ENCODE data around the gene CREG1.

The CREG1 gene

GRCh38 chr1:167522246-167522645 is 31.3 kb downstream of the CREG1 start:
- FAIRE-seq (no peak), DNase-seq (ENCODE audit: insufficient read length, low spot score) (no peak)
- no peak for TF ChIP-seq POLR2A (IDR thresholded peaks at IDR 0.05; ENCODE audit: low read depth, low read length)
- no peak for TF ChIP-seq PAX5 (IDR thresholded peaks at IDR 0.05; ENCODE audit: insufficient read depth, low read length, severe bottlenecking)
- TF ChIP-seq TAF1 (IDR thresholded peaks at IDR 0.05; ENCODE audit: low read depth, low read length): no peak
- no peak for TF ChIP-seq SPI1 (IDR thresholded peaks at IDR 0.05; ENCODE audit: low read depth, low read length)
- no peak for TF ChIP-seq POLR2AphosphoS5 (IDR thresholded peaks at IDR 0.05; ENCODE audit: low read depth, low read length)
- TF ChIP-seq POU2F2 (IDR thresholded peaks at IDR 0.05; ENCODE audit: low read depth, low read length): no peak

- TF ChIP-seq SPI1 (IDR thresholded peaks at IDR 0.05; ENCODE audit: low read depth, low read length): no peak
- TF ChIP-seq TAF1 (IDR thresholded peaks at IDR 0.05; ENCODE audit: low read depth, low read length): no peak
- TF ChIP-seq POU2F2 (IDR thresholded peaks at IDR 0.05; ENCODE audit: low read depth, low read length): no peak
- no peak for TF ChIP-seq PAX5 (IDR thresholded peaks at IDR 0.05; ENCODE audit: insufficient read depth, low read length, severe bottlenecking)
- no peak for TF ChIP-seq POLR2AphosphoS5 (IDR thresholded peaks at IDR 0.05; ENCODE audit: low read depth, low read length)
- TF ChIP-seq POLR2A (IDR thresholded peaks at IDR 0.05; ENCODE audit: low read depth, low read length): no peak
- FAIRE-seq (no peak), DNase-seq (ENCODE audit: insufficient read length, low spot score) (no peak)
Measured at GRCh38 chr1:167520711-167521206, 32.8 kb downstream of the CREG1 start.

- TF ChIP-seq PAX5 (IDR thresholded peaks at IDR 0.05; ENCODE audit: insufficient read depth, low read length, severe bottlenecking) (no peak), POLR2AphosphoS5 (IDR thresholded peaks at IDR 0.05; ENCODE audit: low read depth, low read length) (no peak), POU2F2 (IDR thresholded peaks at IDR 0.05; ENCODE audit: low read depth, low read length) (no peak)
- DNase-seq (ENCODE audit: insufficient read length, low spot score): no peak
- no peak for FAIRE-seq
Measured at GRCh38 chr1:167518331-167518700, 35.2 kb downstream of the CREG1 start, which contains the start of gene CD247. Gene CD247 (minus strand): TSS chr1:167518529. CDS start chr1:167518465, 64 bp downstream.

GRCh38 chr1:167517535-167518330 is 35.8 kb downstream of the CREG1 start:
- DNase-seq (ENCODE audit: insufficient read length, low spot score) (no peak), FAIRE-seq (no peak)
- TF ChIP-seq POU2F2 (IDR thresholded peaks at IDR 0.05; ENCODE audit: low read depth, low read length) (no peak), TAF1 (IDR thresholded peaks at IDR 0.05; ENCODE audit: low read depth, low read length) (no peak), POLR2A (IDR thresholded peaks at IDR 0.05; ENCODE audit: low read depth, low read length) (no peak), SPI1 (IDR thresholded peaks at IDR 0.05; ENCODE audit: low read depth, low read length) (no peak), POLR2AphosphoS5 (IDR thresholded peaks at IDR 0.05; ENCODE audit: low read depth, low read length) (no peak), PAX5 (IDR thresholded peaks at IDR 0.05; ENCODE audit: insufficient read depth, low read length, severe bottlenecking) (no peak)

GRCh38 chr1:167516404-167517388 is 36.9 kb downstream of the CREG1 start:
- DNase-seq (ENCODE audit: insufficient read length, low spot score) (no peak), FAIRE-seq (no peak)
- TF ChIP-seq PAX5 (IDR thresholded peaks at IDR 0.05; ENCODE audit: insufficient read depth, low read length, severe bottlenecking) (no peak), POLR2AphosphoS5 (IDR thresholded peaks at IDR 0.05; ENCODE audit: low read depth, low read length) (no peak)

- no peak for FAIRE-seq
- DNase-seq (ENCODE audit: insufficient read length, low spot score): no peak
Measured at GRCh38 chr1:167515893-167516321, 37.7 kb downstream of the CREG1 start.

GRCh38 chr1:167515461-167515860 is 38.1 kb downstream of the CREG1 start:
- DNase-seq (ENCODE audit: insufficient read length, low spot score) (no peak), FAIRE-seq (no peak)
- TF ChIP-seq SPI1 (IDR thresholded peaks at IDR 0.05; ENCODE audit: low read depth, low read length) (no peak), PAX5 (IDR thresholded peaks at IDR 0.05; ENCODE audit: insufficient read depth, low read length, severe bottlenecking) (no peak), POLR2AphosphoS5 (IDR thresholded peaks at IDR 0.05; ENCODE audit: low read depth, low read length) (no peak), POU2F2 (IDR thresholded peaks at IDR 0.05; ENCODE audit: low read depth, low read length) (no peak)

More at GRCh38 chr1:167515893-167516321, 37.7 kb downstream of the CREG1 start:
- TF ChIP-seq POLR2AphosphoS5 (IDR thresholded peaks at IDR 0.05; ENCODE audit: low read depth, low read length) (no peak), POLR2A (IDR thresholded peaks at IDR 0.05; ENCODE audit: low read depth, low read length) (no peak), POU2F2 (IDR thresholded peaks at IDR 0.05; ENCODE audit: low read depth, low read length) (no peak), TAF1 (IDR thresholded peaks at IDR 0.05; ENCODE audit: low read depth, low read length) (no peak), SPI1 (IDR thresholded peaks at IDR 0.05; ENCODE audit: low read depth, low read length) (no peak), PAX5 (IDR thresholded peaks at IDR 0.05; ENCODE audit: insufficient read depth, low read length, severe bottlenecking) (no peak)

- DNase-seq (ENCODE audit: insufficient read length, low spot score): no peak
- FAIRE-seq: no peak
- TF ChIP-seq POLR2AphosphoS5 (IDR thresholded peaks at IDR 0.05; ENCODE audit: low read depth, low read length) (no peak), POU2F2 (IDR thresholded peaks at IDR 0.05; ENCODE audit: low read depth, low read length) (no peak), SPI1 (IDR thresholded peaks at IDR 0.05; ENCODE audit: low read depth, low read length) (no peak), POLR2A (IDR thresholded peaks at IDR 0.05; ENCODE audit: low read depth, low read length) (no peak), TAF1 (IDR thresholded peaks at IDR 0.05; ENCODE audit: low read depth, low read length) (no peak), PAX5 (IDR thresholded peaks at IDR 0.05; ENCODE audit: insufficient read depth, low read length, severe bottlenecking) (no peak)
Measured at GRCh38 chr1:167514288-167514687, 39.3 kb downstream of the CREG1 start.

- DNase-seq (ENCODE audit: insufficient read length, low spot score) (no peak), FAIRE-seq (no peak)
- TF ChIP-seq POLR2A (IDR thresholded peaks at IDR 0.05; ENCODE audit: low read depth, low read length) (no peak), POU2F2 (IDR thresholded peaks at IDR 0.05; ENCODE audit: low read depth, low read length) (no peak), TAF1 (IDR thresholded peaks at IDR 0.05; ENCODE audit: low read depth, low read length) (no peak), PAX5 (IDR thresholded peaks at IDR 0.05; ENCODE audit: insufficient read depth, low read length, severe bottlenecking) (no peak), POLR2AphosphoS5 (IDR thresholded peaks at IDR 0.05; ENCODE audit: low read depth, low read length) (no peak), SPI1 (IDR thresholded peaks at IDR 0.05; ENCODE audit: low read depth, low read length) (no peak)
Measured at GRCh38 chr1:167512046-167512654, 41.4 kb downstream of the CREG1 start.

All from GM12891 (cell line).